Fibroblast of the conjunctiva (primary cell): ENCODE results near the gene DTHD1.

Experiments
- DNase-seq: peaks from one replicate; pipeline ENCODE4 v3.0.0-alpha.2; 2010; ENCODE audit warnings: low read depth

The DTHD1 gene

DNA sequence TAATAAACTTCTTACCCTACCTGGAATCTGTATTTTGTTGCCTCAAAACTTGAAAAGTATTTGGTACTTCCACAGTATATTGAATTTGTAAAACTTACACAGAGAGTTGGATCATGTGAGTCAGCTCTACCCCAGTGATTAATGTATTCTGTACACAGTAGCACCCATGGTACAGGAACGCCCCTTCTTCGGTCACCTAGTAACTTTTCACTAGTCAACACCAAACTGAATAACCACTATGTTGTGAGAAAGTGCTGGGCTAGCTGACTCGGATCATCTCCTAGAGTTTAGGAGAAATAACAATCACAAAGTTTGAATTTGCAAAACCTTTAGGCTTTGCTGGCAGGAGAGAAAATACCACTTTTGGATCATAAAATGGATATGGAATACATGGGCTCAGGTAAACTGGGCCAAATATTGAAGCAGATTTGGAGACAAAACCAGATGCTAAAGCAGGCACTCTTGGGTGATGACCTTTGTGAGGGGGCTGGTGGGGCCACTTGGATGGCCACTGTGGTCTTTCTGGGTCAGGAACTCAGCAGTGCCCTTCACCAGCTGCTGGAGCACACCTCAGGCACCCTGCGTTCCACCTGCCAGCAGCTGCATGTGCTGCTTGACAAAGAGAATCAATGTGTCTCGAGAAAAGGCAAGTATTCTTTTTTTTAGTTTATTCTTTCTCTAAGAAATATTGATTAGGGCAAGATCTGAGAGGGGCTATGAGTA lies at the start of gene DTHD1:
TSS of gene DTHD1 (plus strand) at position 233 of the 723 bp plus-strand sequence. CDS start at position 376, 143 bp downstream.
- no peak for DNase-seq

GRCh38 chr4:36233567-36234266 lies 47.7 kb upstream of the DTHD1 start:
- no peak for DNase-seq

DNA sequence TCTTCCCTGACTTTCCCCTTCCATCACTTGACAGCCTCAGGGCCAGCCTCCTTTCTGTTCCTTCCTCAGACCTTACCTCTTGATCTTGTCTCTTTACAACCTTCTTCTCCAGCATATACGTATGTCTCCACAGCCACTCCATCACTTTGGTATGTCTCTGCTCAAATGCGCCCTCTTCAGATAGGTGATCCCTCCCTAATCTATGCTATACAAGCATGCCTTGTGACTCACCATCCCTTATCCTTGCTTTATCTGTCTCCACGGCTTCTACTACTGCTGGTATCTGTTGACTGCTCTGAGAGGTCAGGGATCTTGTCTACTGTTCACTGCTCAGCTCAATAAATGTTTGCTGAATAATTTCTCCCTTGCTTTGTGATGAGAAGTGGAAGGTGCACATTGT lies 46.1 kb upstream of the DTHD1 start:
- no peak for DNase-seq

DNA sequence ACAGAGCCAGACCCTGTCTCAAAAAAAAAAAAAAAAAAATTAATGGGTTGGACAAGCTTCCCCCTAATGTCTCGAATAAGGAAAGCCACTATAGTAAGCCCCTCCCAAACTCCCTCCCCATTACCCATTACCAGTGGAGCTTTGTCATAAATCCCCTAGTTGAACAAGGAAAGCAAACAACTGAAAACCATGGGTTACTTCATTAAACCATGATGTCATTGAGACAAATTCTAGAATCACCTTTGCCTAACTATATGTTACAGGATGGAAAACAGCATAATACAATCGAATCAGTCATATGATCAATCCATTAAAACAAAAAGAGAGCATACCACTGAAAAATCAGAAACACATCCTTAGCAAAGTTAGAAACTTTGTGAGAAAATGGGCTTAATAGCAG lies 45.3 kb upstream of the DTHD1 start:
- DNase-seq, result no peak

DNA sequence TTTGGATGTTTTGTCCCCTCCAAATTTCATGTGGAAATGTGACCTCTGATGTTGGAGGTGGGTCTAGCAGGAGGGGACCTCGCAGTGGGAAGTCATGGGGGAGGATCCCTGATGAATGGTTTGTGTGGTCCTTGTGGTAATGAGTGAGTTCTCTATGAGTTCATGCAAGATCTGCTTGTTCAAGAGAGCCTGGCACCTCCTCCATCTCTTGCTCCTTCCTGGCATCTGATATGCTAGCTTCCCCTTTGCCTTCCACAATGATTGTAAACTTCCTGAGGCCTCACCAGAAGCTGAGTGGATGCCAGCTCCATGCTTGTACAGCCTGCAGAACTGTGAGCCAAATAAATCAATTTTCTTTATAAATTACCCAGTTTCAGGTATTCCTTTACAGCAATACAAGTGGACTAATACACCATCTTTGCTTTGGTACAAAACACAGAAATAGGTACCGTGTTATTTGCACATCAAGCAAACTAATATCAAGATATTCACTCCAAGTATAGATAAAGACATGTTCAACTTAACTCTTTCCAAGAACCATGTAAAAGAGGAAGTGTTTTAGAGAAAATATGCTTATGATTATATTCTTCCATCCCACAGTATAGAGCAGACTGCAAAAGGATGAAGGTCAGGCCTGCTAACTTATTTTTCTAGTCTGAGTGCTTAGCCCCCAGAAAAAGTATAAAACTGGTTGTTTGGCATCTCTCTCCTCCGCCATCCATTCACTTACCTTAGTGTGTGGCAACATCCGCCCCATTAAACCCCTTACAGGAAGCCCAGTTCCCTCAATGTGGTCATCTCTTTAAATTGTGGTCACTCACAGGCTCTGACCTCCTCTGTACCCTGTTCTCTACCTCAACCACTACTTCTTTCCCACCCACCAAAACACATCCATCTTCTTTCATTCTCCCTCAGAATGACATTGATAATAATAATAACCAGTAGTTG lies 43.8 kb upstream of the DTHD1 start:
- no peak for DNase-seq

DNA sequence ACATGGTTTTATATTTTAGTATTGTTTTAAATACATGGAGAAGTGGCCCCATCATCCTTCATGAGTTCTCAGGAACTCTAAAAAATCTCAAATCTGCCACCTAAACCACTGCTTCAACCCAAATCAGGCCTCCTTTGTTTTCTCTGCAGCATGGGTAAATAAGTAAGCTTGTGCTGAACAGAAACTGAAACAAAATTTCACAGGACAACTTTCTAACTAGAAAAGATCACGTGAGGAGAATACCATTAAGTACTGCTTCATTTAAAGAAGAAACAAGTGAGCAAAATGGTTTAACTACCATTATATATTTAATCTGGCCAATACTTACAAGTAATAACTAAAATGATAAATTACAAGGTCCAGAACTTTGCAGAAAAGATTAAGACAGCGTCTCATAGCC lies 39.6 kb upstream of the DTHD1 start:
- DNase-seq, result no peak

DNA sequence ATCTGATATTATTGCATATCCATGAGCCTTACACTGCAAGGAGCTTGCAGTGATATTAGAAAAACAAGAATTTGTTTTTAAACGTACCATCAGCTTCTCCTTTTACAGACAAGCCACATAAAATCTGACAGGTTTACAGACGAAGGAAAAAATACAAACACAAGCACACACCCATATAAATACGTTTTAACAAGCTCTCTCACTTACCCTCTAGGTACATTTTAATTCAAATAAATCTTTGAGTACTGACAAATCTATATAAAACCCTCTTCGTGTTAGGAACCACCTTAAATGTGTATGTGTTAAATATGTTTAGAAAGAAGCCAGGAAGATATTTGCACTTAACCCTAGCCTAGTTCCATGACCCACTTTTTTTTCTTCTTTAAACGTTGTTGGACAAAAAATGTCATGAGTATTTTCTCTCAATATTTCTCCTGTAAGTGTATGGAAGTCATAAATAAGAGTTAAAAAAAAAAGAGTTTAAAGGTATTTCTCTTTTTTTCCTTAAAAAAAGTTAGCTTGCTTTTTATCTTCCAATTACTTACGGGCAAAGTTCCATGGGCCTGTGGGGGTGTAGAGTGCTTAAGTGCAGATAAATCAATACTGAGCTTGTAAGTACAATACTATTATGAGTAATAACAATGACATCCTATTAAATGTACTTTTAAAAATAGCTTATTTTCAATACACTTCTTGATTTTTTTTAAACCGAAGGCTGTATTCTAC lies 38.6 kb upstream of the DTHD1 start:
- no peak for DNase-seq

GRCh38 chr4:36243355-36244256 lies 37.8 kb upstream of the DTHD1 start:
- DNase-seq, result no peak

DNA sequence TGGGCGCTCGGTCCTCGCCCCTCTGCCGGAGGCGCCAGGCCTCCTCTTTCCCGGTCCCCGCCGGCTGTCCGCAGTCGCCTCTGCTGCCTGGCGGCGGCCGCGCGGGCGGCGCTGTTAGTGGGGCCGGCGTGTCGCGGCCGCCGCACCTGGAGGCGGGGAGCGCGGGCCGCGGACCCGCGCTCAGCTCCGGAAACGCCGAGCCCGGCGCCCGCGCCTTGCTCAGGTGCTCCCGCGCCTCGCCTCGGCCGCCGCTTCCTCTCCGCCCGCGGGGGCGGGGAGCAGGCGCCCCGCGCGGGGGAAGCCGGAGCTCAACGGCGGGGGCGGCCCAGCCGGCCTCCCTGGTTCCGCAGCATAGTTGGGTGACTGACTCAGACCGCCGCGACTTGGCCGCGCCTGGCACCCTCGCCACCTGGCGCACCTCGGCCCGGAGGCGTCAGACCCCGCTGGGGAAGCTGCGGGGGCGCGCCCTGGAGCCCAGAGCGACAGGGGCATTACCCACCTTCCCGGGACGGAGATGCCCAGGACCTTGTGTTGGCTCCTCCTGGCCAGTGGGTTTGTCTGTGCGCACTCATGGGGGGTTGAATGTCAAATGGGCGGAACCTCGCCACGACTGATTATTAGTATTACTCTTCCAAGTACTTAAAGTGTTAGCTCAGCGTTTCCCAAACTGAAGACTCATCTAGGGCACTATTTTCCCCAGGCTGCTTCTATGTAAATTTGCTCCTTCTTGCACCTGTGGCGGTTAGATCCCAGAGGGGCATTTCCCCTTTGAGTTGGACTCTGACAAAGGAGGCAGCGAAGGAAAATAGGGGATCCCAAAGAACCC lies 36.9 kb upstream of the DTHD1 start, which contains the start of gene ARAP2:
TSS of gene ARAP2 (minus strand) at position 258 of the 826 bp plus-strand sequence. CDS start 15,028 bp downstream, outside the sequence.
- DNase-seq, result no peak

- no peak for DNase-seq
These were observed 31.8 kb upstream of the DTHD1 start for GRCh38 chr4:36249610-36250009.

- no peak for DNase-seq
These were observed 29.4 kb upstream of the DTHD1 start for GRCh38 chr4:36251983-36252382.

- no peak for DNase-seq
These were observed 27.0 kb upstream of the DTHD1 start for GRCh38 chr4:36254371-36254770.

GRCh38 chr4:36255577-36255976 lies 25.8 kb upstream of the DTHD1 start:
- no peak for DNase-seq

DNA sequence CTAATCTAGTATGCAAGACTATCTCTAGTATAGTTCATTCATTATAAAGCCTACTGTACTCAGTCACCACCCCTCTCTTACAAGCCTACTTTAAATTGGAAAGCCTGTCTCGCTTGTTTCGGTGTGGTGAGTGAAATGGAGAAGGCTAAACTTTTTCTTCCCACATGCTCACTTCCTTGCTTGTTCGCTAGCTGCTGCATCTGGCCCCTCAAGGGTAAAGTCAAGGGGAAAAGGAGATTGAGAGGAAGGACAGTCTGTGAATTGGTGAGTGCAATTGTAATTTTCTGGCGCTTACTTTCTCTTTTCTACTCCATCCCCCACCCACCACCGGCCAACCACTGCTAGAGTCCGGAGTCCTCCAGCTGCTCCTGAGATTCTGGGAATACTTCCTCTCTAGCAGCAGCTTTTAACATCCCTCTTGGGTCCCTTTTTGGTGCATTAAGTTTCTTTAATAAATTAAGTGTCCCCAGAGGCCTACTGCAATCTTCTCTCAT lies 25.0 kb upstream of the DTHD1 start:
- no peak for DNase-seq

DNA sequence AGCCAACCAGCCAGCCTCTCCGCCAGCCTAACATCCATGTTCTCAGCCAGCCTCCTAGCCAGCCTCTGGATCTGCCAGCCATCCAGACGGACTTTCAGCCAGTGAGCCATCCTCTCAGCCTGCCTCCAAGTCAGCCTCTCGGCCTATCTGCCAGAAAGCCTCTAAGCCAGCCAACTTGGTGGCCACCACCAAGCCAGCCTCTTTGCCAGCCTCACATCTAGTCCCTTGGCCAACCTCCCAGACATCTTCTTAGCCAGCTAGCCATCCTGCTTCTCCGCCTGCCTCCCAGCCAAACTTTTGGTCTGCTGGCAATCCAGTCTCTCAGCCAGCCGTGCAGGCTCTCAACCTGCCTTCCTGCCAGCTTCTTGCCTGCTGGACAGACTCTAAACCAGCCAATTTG lies 20.7 kb upstream of the DTHD1 start:
- DNase-seq, result no peak

- no peak for DNase-seq
These were observed 17.1 kb upstream of the DTHD1 start for GRCh38 chr4:36264207-36264826.

- no peak for DNase-seq
These were observed 13.7 kb upstream of the DTHD1 start for GRCh38 chr4:36267486-36268268.

GRCh38 chr4:36269101-36269500 lies 12.3 kb upstream of the DTHD1 start:
- no peak for DNase-seq
